NB4 (cell line): ENCODE measurements around the gene TNS1.
A peak's percentile ranks its signal among the peaks of the same experiment; 100 is the strongest.
"Not testable (repeated sequence)": the region's sequence is repeated elsewhere in the genome, so short reads cannot be mapped to it uniquely, and the experiment has no call there.

Source experiments
- DNase-seq: peaks from one replicate; pipeline ENCODE4 v3.0.0; 2010; ENCODE audit warnings: low read depth
- H3K4me3 ChIP-seq: one replicate; pipeline ENCODE4 v1.5.1; 2011; ENCODE audit warnings: mild to moderate bottlenecking, low read depth, low read length, moderate library complexity
- CTCF ChIP-seq: IDR thresholded peaks from one replicate; pipeline ENCODE4 v1.5.1; 2012; ENCODE audit warnings: low read depth, low read length
- MAX ChIP-seq: IDR thresholded peaks from 2 replicates; pipeline ENCODE4 v1.6.1; 2011; ENCODE audit warnings: low read depth, low read length
- MYC ChIP-seq: IDR thresholded peaks from 2 replicates; pipeline ENCODE4 v1.6.1; 2011; ENCODE audit warnings: low read depth, low read length
- POLR2A ChIP-seq: IDR thresholded peaks from 2 replicates; pipeline ENCODE4 v1.6.1; 2011; ENCODE audit warnings: mild to moderate bottlenecking; ENCODE audit not compliant: insufficient read length; ENCODE audit errors: extremely low read depth

Gene TNS1

GRCh38 chr2:217787160-217787877 lies 215.5 kb downstream of the TNS1 start:
- no peak overlapping the region for H3K4me3 ChIP-seq
- TF ChIP-seq MAX (no peak), POLR2A (no peak), MYC (no peak), CTCF (no peak)
- DNase-seq: no peak

GRCh38 chr2:217786560-217786959 lies 216.2 kb downstream of the TNS1 start:
- not testable (repeated sequence) for DNase-seq, H3K4me3 ChIP-seq

- no peak overlapping the region for H3K4me3 ChIP-seq
- peak; percentile 77 for DNase-seq
- no peak for TF ChIP-seq POLR2A
- no peak for TF ChIP-seq MYC
- peak; percentile 95 for TF ChIP-seq CTCF
Measured at GRCh38 chr2:217785544-217786045, 217.2 kb downstream of the TNS1 start.

- H3K4me3 ChIP-seq: no peak overlapping the region
- TF ChIP-seq POLR2A (no peak), MYC (no peak), CTCF (no peak), MAX (no peak)
- no peak for DNase-seq
Measured at GRCh38 chr2:217784996-217785543, 217.7 kb downstream of the TNS1 start.

GRCh38 chr2:217783243-217783642 lies 219.6 kb downstream of the TNS1 start:
- DNase-seq: no peak
- no peak overlapping the region for H3K4me3 ChIP-seq
- TF ChIP-seq POLR2A: no peak
- no peak for TF ChIP-seq MAX
- no peak for TF ChIP-seq CTCF
- TF ChIP-seq MYC: no peak

- DNase-seq: no peak
- H3K4me3 ChIP-seq: no peak overlapping the region
- TF ChIP-seq MAX (no peak), MYC (no peak), CTCF (no peak), POLR2A (no peak)
Measured at GRCh38 chr2:217777906-217778305, 224.9 kb downstream of the TNS1 start.
